Left ventricle myocardium inferior (tissue), 1 donor: ENCODE data around the gene SCN4A. TPM values are rescaled to one million over a fixed set of nuclear protein-coding genes. Genes with fewer than 3 reads are reported as not detected.
A peak's percentile ranks its signal among the peaks of the same experiment; 100 is the strongest.

Experiments
- DNase-seq: peaks from one replicate; pipeline ENCODE4 v3.0.0-alpha.2; 2020
- H3K27ac ChIP-seq: fragments of 200-600 bp; replicated peaks from 2 replicates; pipeline ENCODE4 v1.8.0; 2021
- H3K27me3 ChIP-seq: fragments of 200-600 bp; 2 replicates; pipeline ENCODE4 v1.8.0; 2021; ENCODE audit warnings: low read depth
- H3K36me3 ChIP-seq: fragments of 200-600 bp; 2 replicates; pipeline ENCODE4 v1.8.0; 2021
- H3K4me1 ChIP-seq: fragments of 200-600 bp; 2 replicates; pipeline ENCODE4 v1.8.0; 2021
- H3K4me3 ChIP-seq: fragments of 200-600 bp; 2 replicates; pipeline ENCODE4 v1.8.0; 2021; ENCODE audit warnings: mild to moderate bottlenecking, moderate library complexity
- H3K9me3 ChIP-seq: fragments of 200-600 bp; replicated peaks from 2 replicates; pipeline ENCODE4 v1.8.0; 2021
- intact Hi-C: fragments of 100-400 bp; cut with micrococcal nuclease; formaldehyde crosslinking; loops from one replicate; pipeline ENCODE4 v1.11.0; 2022
- total RNA-seq: library from RNA; stranded (reverse); fragmentation: NEBNext Ultra II Directional; extraction: Animal tissue kit (Norgen Biotek cat#: 25700); gene quantifications from one replicate; pipeline ENCODE4 v1.2.1, GENCODE V29; 2021
- TF ChIP-seq, protein P1 (sequence below): fragments of 200-600 bp; IDR thresholded peaks from 2 replicates; pipeline ENCODE4 v1.8.0; 2021; ENCODE audit warnings: antibody characterized with exemption, mild to moderate bottlenecking, borderline replicate concordance
- donor health status: DM: no; HTN: yes; CAD: no; lungs with severe emphysema.

The SCN4A gene
- total RNA-seq, 1 donor from 2014 or later: 1.2 TPM

DNA sequence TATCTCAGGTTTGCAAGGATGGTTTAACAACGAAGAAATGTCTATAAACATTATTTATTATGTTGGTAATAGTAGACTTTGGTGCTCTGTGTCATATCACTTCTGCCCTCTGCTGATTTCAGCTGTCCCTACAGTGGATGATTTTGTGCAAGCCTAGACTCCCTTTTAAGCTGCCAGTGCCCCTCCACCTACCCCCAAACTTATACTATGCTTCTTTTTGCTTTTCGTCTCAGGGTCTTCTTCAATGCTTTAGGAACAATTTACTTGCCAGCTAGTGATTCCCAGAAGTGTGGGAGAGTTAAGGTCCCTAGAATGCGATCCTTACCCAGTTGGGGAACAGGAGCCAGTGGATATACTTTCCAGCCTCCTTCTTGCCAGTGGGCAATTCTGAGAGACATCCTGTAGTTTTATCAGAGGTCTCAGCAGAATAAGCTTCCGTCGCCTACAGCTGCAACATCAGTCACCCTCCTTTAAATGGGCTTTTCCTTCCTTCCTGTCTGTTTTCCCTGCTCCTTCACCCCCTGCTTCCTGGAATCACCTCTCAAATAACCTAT is 43.6 kb upstream of the SCN4A start:
- DNase-seq: no peak
- Histone ChIP-seq H3K27ac (peak overlapping the region; percentile 92), H3K4me3 (peak overlapping the region; percentile 67), H3K9me3 (no peaks in the 10 kb centered on the region), H3K36me3 (no peaks in the 10 kb centered on the region), H3K27me3 (no peaks in the 10 kb centered on the region), H3K4me1 (peaks cover 43% of the 10 kb centered on the region)
- TF ChIP-seq, protein P1, sequence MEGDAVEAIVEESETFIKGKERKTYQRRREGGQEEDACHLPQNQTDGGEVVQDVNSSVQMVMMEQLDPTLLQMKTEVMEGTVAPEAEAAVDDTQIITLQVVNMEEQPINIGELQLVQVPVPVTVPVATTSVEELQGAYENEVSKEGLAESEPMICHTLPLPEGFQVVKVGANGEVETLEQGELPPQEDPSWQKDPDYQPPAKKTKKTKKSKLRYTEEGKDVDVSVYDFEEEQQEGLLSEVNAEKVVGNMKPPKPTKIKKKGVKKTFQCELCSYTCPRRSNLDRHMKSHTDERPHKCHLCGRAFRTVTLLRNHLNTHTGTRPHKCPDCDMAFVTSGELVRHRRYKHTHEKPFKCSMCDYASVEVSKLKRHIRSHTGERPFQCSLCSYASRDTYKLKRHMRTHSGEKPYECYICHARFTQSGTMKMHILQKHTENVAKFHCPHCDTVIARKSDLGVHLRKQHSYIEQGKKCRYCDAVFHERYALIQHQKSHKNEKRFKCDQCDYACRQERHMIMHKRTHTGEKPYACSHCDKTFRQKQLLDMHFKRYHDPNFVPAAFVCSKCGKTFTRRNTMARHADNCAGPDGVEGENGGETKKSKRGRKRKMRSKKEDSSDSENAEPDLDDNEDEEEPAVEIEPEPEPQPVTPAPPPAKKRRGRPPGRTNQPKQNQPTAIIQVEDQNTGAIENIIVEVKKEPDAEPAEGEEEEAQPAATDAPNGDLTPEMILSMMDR: peak; percentile 34
- intact Hi-C loops: no loop called here

DNA sequence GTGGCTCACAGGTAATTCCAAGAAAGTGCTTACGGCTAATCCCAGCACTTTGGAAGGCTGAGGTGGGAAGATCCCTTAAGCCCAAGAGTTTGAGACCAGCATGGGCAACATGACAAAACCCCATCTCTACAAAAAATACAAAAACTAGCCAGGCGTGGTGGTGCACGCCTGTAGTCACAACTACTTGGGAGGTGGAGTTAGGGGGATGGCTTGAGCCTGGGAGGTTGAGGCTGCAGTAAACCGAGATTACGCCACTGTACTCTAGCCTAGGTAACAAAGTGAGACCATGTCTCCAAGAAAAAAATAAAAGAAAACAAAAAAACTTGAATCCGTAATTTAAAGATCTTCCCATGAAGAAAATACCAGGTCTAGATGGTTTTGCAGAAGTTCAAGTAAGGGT is 42.7 kb upstream of the SCN4A start:
- Histone ChIP-seq H3K36me3 (no peaks in the 10 kb centered on the region), H3K4me3 (peak overlapping the region; percentile 67), H3K9me3 (no peaks in the 10 kb centered on the region), H3K27ac (peak overlapping the region; percentile 92), H3K27me3 (no peaks in the 10 kb centered on the region), H3K4me1 (peaks cover 36% of the 10 kb centered on the region)
- intact Hi-C loops: no loop called here
- DNase-seq: no peak
- TF ChIP-seq, protein P1: no peak

DNA sequence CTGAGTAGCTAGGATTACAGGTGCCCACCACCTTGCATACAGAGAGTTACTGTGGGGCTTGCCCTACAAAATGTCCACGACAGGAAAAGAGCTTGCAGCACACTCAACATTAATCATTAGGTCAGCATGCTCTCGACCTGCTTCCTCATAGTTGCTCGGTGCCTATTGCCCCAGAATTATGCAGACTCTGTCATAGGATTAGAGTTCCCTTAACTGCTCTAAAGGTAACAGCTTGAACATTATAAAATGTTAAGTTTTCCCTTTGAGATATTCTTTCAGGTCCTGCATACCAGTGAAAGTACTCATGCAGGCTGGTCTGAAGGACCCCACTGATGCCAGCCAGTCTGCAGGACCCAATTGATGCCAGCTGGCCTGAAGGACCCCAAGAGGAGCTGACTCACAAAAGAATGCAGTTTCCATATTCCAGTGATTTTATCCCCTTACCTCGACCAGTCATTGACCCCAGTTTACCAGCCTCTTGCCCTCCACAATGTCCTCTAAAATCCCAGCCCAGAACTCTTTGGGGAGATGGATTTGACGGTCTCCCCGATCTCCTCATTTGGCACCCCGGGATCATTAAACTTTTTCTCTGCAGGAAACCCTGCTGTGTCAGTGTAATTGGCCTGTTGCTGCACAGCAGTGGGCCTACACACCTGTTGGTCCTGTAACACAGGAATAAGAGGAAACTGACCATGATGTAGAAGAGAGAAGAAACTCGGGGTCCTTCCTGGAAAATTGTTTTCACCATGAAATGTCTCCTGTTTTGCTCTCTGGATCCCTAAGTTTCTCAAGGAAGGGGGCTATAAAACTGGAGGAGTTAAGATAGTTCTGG is 37.1 kb upstream of the SCN4A start:
- Histone ChIP-seq H3K27ac (peak overlapping the region; percentile 89), H3K27me3 (no peaks in the 10 kb centered on the region), H3K4me1 (peaks cover 50% of the 10 kb centered on the region), H3K36me3 (no peaks in the 10 kb centered on the region), H3K9me3 (no peaks in the 10 kb centered on the region), H3K4me3 (no peak overlapping the region)
- TF ChIP-seq, protein P1: no peak
- no peak for DNase-seq
- intact Hi-C loops: no loop called here

DNA sequence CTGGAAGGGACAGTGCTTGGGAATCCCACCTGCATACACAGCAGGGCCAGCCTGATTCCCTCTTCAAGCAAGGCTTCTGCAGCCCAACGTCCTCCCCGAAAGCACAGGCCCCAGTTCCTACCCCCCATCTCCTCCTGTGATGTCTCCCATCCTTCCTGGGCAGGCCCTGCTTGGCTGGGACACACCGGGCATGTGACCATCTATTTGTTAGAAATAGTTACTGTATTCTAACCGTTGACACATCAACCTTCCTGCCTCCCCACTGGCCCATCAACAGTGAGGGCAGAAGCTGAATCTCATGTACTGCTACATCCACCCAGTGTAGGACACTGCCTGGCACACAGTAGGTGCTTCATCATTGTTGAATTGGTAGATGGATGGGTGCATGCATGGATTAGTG is 36.1 kb upstream of the SCN4A start:
- TF ChIP-seq, protein P1: no peak
- no peaks in the 10 kb centered on the region for H3K27me3 ChIP-seq
- DNase-seq: no peak
- intact Hi-C loops: no loop called here
- H3K4me1 ChIP-seq: peaks cover 46% of the 10 kb centered on the region
- peak overlapping the region; percentile 89 for H3K27ac ChIP-seq
- no peaks in the 10 kb centered on the region for H3K9me3 ChIP-seq
- no peaks in the 10 kb centered on the region for H3K36me3 ChIP-seq
- H3K4me3 ChIP-seq: no peak overlapping the region

DNA sequence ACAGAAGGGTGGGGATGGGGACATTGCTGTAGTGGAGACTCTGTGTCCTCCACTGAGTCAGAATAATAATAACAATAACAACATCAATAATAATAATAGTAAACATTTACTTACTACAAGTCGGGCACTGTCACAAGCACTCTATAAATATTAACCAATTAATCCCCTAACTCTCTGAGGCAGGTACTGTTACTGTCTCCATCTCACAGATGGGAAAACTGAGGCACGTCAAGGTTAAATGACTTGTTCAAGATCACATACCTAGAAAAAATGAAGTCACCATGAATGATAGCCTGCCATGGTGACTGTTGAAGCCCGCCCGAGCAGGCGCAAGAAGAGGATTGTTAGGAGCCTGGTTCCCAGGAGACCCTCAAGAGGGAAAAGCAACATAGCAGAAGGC is 35.6 kb upstream of the SCN4A start:
- intact Hi-C loops: no loop called here
- TF ChIP-seq, protein P1: no peak
- DNase-seq: no peak
- Histone ChIP-seq H3K4me1 (peaks cover 50% of the 10 kb centered on the region), H3K4me3 (no peak overlapping the region), H3K9me3 (no peaks in the 10 kb centered on the region), H3K27me3 (no peaks in the 10 kb centered on the region), H3K36me3 (no peaks in the 10 kb centered on the region), H3K27ac (peak overlapping the region; percentile 89)
